T-helper 17 cell (primary cell): ENCODE results near the gene EPHA5. TPM values are rescaled to one million over a fixed set of nuclear protein-coding genes. Genes with fewer than 3 reads are reported as not detected.

Experiments
- ATAC-seq: fragments of 150-1000 bp; cut with Tn5 transposase; 2 replicates; pipeline ENCODE4 v1.10.0; 2021; ENCODE audit warnings: mild to moderate bottlenecking, moderate library complexity
- DNase-seq, 3 donors: peaks; one replicate each; pipeline versions ENCODE4 v3.0.0 to v3.0.0-alpha.2; 2020 to 2021
- H3K9me3 ChIP-seq: one replicate; pipeline ENCODE4 v1.7.0; 2013; ENCODE audit warnings: low read length, mild to moderate bottlenecking; ENCODE audit not compliant: control insufficient read depth, poor library complexity, severe bottlenecking
- H3K27ac Mint-ChIP-seq: one replicate; pipeline ENCODE4 v1.8.0; 2022; ENCODE audit warnings: mild to moderate bottlenecking, moderate library complexity, mixed read lengths
- H3K27me3 Mint-ChIP-seq: one replicate; pipeline ENCODE4 v1.8.0; 2022; ENCODE audit warnings: mixed read lengths
- H3K36me3 Mint-ChIP-seq: one replicate; pipeline ENCODE4 v1.8.0; 2022; ENCODE audit warnings: low read depth, mixed read lengths
- H3K4me1 Mint-ChIP-seq: one replicate; pipeline ENCODE4 v1.8.0; 2022; ENCODE audit warnings: mild to moderate bottlenecking, mixed read lengths
- H3K4me3 Mint-ChIP-seq: one replicate; pipeline ENCODE4 v1.8.0; 2022; ENCODE audit warnings: mild to moderate bottlenecking, moderate library complexity, mixed read lengths
- total RNA-seq, 4 donors: library from RNA in 2 of 4; stranded (reverse) in 2 of 4; gene quantifications; one replicate each; pipeline ENCODE4 v1.2.3 and lab custom pipeline; 2022 to 2026

The EPHA5 gene
- total RNA-seq, 2 donors from 2014 or later, result not detected

DNA sequence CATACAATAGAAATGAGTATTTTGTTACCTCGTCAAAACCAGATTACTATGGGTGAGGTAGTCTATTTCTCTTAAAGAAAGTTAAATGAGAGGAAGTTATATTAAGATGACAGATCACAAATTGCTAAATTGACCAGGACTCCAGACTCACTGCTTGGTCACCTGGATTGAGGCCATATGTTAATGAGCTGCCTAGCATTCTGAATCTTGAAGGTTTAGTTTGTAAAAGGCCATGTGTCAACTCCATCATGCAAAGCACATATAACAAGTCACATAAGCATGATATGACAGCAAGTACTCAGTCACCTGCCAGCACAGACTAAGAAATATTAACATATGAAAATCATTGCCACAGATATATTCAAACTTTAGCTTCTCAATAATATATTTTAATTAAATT is 72.6 kb downstream of the EPHA5 start:
- Mint-ChIP-seq H3K4me1 (no peaks in the 10 kb centered on the region), H3K36me3 (no peaks in the 10 kb centered on the region), H3K27ac (no peak overlapping the region), H3K4me3 (no peak overlapping the region), H3K27me3 (no peaks in the 10 kb centered on the region)
- no peak for ATAC-seq
- DNase-seq, result no peak
- H3K9me3 ChIP-seq, result no peaks in the 10 kb centered on the region

GRCh38 chr4:65592089-65592488 is 78.2 kb downstream of the EPHA5 start:
- H3K4me3 Mint-ChIP-seq, result no peak overlapping the region
- H3K4me1 Mint-ChIP-seq, result no peaks in the 10 kb centered on the region
- no peaks in the 10 kb centered on the region for H3K9me3 ChIP-seq
- DNase-seq (no peak), ATAC-seq (no peak)
- H3K27me3 Mint-ChIP-seq, result no peaks in the 10 kb centered on the region
- H3K36me3 Mint-ChIP-seq, result no peaks in the 10 kb centered on the region
- no peak overlapping the region for H3K27ac Mint-ChIP-seq

GRCh38 chr4:65589921-65590320 is 80.4 kb downstream of the EPHA5 start:
- H3K27ac Mint-ChIP-seq, result no peak overlapping the region
- H3K4me1 Mint-ChIP-seq, result no peaks in the 10 kb centered on the region
- no peaks in the 10 kb centered on the region for H3K9me3 ChIP-seq
- DNase-seq (no peak), ATAC-seq (no peak)
- no peaks in the 10 kb centered on the region for H3K27me3 Mint-ChIP-seq
- no peaks in the 10 kb centered on the region for H3K36me3 Mint-ChIP-seq
- no peak overlapping the region for H3K4me3 Mint-ChIP-seq

DNA sequence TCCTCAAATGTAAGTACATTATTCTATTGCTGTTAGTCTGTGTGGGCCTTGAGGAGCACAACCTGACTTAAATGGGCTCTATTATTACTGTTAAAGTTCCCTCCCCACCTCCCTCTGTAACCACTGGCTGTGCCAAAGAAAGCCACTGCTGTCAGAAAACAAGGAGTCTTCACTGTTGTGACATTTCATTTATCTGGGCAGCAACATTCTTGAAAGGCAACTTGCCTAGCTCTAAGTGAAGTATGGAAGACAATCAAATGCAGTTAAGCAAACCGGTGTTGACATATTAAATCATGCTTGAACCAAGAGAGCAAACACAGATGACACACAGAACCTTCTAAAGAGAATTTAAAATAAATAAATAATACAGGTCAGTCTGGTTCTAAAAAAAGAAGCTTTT is 81.0 kb downstream of the EPHA5 start:
- H3K9me3 ChIP-seq, result no peaks in the 10 kb centered on the region
- no peaks in the 10 kb centered on the region for H3K27me3 Mint-ChIP-seq
- H3K27ac Mint-ChIP-seq, result no peak overlapping the region
- no peaks in the 10 kb centered on the region for H3K4me1 Mint-ChIP-seq
- no peak overlapping the region for H3K4me3 Mint-ChIP-seq
- ATAC-seq, result no peak
- DNase-seq, result no peak
- no peaks in the 10 kb centered on the region for H3K36me3 Mint-ChIP-seq

DNA sequence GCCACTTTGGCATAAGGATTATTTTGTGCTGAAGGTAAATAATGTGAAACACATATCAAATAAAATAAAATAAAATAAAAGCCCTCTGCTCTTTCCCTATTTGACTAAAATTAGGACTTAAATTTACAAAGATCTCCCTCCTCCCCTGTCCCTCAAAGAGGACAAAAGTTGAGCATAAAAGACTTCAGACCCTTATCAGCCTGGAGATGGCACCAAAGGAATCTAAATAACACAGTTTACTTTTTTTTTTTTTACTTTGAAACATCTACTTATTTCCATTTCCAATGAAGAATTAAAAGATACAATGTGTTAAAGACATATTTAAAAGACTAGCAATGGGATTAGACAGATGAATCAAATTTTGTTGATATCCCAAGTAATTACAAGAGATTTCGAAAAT is 89.7 kb downstream of the EPHA5 start:
- ATAC-seq (no peak), DNase-seq (no peak)
- Mint-ChIP-seq H3K27me3 (no peaks in the 10 kb centered on the region), H3K27ac (no peak overlapping the region), H3K36me3 (no peaks in the 10 kb centered on the region), H3K4me1 (no peaks in the 10 kb centered on the region), H3K4me3 (no peak overlapping the region)
- no peaks in the 10 kb centered on the region for H3K9me3 ChIP-seq

DNA sequence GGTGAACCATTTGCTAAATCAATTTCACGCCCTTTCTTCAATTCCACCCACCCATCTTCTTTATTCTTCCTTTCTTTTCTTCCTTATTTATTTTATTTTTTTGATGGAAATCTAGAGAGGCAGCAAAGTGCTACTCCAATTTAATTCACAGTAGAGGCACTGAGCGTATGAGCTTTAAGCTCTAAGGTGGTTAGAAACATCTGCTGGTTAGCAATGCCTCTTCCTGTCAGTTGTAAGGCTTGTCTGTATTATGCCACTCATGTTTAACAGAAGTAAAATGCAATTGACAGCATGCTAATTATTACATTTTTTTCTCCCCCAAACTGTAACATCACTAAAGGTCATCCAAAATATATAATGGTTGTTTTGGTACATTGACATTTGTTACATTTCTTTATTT is 103.8 kb downstream of the EPHA5 start:
- no peaks in the 10 kb centered on the region for H3K4me1 Mint-ChIP-seq
- ATAC-seq (no peak), DNase-seq (no peak)
- no peaks in the 10 kb centered on the region for H3K27me3 Mint-ChIP-seq
- no peak overlapping the region for H3K27ac Mint-ChIP-seq
- no peaks in the 10 kb centered on the region for H3K36me3 Mint-ChIP-seq
- no peak overlapping the region for H3K4me3 Mint-ChIP-seq
- peaks cover 3% of the 10 kb centered on the region for H3K9me3 ChIP-seq

GRCh38 chr4:65561164-65561563 is 109.1 kb downstream of the EPHA5 start:
- H3K27ac Mint-ChIP-seq, result no peak overlapping the region
- H3K27me3 Mint-ChIP-seq, result no peaks in the 10 kb centered on the region
- H3K36me3 Mint-ChIP-seq, result no peaks in the 10 kb centered on the region
- no peak for ATAC-seq
- H3K9me3 ChIP-seq, result no peaks in the 10 kb centered on the region
- H3K4me1 Mint-ChIP-seq, result no peaks in the 10 kb centered on the region
- DNase-seq, result no peak
- H3K4me3 Mint-ChIP-seq, result no peak overlapping the region

GRCh38 chr4:65559270-65559669 is 111.0 kb downstream of the EPHA5 start:
- DNase-seq, result no peak
- H3K9me3 ChIP-seq, result no peaks in the 10 kb centered on the region
- no peak for ATAC-seq
- no peaks in the 10 kb centered on the region for H3K27me3 Mint-ChIP-seq
- no peak overlapping the region for H3K4me3 Mint-ChIP-seq
- no peaks in the 10 kb centered on the region for H3K4me1 Mint-ChIP-seq
- no peak overlapping the region for H3K27ac Mint-ChIP-seq
- no peaks in the 10 kb centered on the region for H3K36me3 Mint-ChIP-seq

GRCh38 chr4:65552057-65552456 is 118.2 kb downstream of the EPHA5 start:
- no peaks in the 10 kb centered on the region for H3K9me3 ChIP-seq
- no peak for DNase-seq
- Mint-ChIP-seq H3K4me1 (no peaks in the 10 kb centered on the region), H3K27me3 (no peaks in the 10 kb centered on the region), H3K27ac (no peak overlapping the region), H3K36me3 (no peaks in the 10 kb centered on the region), H3K4me3 (no peak overlapping the region)
- ATAC-seq, result no peak

DNA sequence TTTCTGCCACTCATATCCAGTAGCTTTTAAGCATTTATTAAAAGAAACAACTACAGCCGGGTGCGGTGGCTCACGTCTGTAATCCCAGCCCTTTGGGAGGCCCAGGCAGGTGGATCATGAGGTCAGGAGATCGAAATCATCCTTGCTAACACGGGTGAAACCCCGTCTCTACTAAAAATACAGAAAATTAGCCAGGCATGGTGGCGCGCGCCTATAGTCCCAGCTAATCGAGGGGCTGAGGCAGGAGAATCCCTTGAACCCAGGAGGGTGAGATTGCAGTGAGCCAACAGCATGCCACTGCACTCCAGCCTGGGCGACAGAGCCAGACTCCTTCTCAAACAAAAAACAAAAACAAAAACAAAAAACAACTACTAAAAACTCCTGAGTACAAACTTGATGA is 119.8 kb downstream of the EPHA5 start:
- ATAC-seq (no peak), DNase-seq (no peak)
- no peaks in the 10 kb centered on the region for H3K9me3 ChIP-seq
- no peak overlapping the region for H3K27ac Mint-ChIP-seq
- H3K27me3 Mint-ChIP-seq, result no peaks in the 10 kb centered on the region
- no peaks in the 10 kb centered on the region for H3K4me1 Mint-ChIP-seq
- no peaks in the 10 kb centered on the region for H3K36me3 Mint-ChIP-seq
- no peak overlapping the region for H3K4me3 Mint-ChIP-seq

- no peaks in the 10 kb centered on the region for H3K27me3 Mint-ChIP-seq
- DNase-seq, result no peak
- H3K27ac Mint-ChIP-seq, result no peak overlapping the region
- no peak for ATAC-seq
- H3K4me3 Mint-ChIP-seq, result no peak overlapping the region
- H3K4me1 Mint-ChIP-seq, result no peaks in the 10 kb centered on the region
- no peaks in the 10 kb centered on the region for H3K9me3 ChIP-seq
- no peaks in the 10 kb centered on the region for H3K36me3 Mint-ChIP-seq
Measured at GRCh38 chr4:65546882-65547416, 123.3 kb downstream of the EPHA5 start.

DNA sequence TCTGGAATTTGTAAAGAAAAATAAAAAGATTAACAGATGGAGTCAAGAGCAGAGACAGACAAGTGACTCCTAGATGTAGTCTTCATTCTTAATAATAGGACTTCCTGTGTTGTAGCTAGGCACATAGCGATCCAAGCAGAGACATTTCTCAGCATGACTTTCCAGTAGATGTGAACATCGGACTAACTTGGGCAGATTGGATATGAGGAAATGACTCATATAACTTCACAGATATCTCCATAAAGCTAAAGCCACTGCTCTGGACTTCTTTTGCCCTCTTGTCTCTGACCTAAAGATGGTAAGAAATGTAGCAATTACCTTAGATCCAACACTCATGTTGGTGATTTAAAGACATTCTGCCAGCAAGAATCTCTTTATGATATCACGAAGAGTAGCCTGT is 131.7 kb downstream of the EPHA5 start:
- no peaks in the 10 kb centered on the region for H3K9me3 ChIP-seq
- H3K4me1 Mint-ChIP-seq, result no peaks in the 10 kb centered on the region
- ATAC-seq (no peak), DNase-seq (no peak)
- no peak overlapping the region for H3K27ac Mint-ChIP-seq
- no peaks in the 10 kb centered on the region for H3K27me3 Mint-ChIP-seq
- no peak overlapping the region for H3K4me3 Mint-ChIP-seq
- no peaks in the 10 kb centered on the region for H3K36me3 Mint-ChIP-seq

DNA sequence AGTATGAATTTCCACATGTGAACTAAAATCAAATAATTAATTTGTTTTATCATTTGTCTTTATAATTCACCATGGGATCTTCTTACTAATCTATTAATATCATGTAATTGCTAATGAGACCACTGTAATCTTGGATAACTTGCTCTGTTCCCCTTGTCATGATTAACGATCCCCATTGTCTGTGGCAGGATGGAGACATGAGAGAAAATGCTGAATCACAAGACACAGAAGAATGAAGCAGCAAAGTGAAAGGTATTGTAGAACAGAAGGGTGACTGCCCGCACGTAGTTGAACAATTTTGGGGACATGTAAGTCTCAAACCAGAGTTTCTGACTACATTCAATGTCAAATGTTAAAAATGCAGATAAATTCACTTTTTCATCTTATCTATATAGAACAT is 135.2 kb downstream of the EPHA5 start:
- Mint-ChIP-seq H3K36me3 (no peaks in the 10 kb centered on the region), H3K27ac (no peak overlapping the region), H3K27me3 (no peaks in the 10 kb centered on the region), H3K4me3 (no peak overlapping the region), H3K4me1 (no peaks in the 10 kb centered on the region)
- H3K9me3 ChIP-seq, result no peaks in the 10 kb centered on the region
- DNase-seq, result no peak
- no peak for ATAC-seq

GRCh38 chr4:65521666-65522065 is 148.6 kb downstream of the EPHA5 start:
- ATAC-seq (no peak), DNase-seq (no peak)
- H3K36me3 Mint-ChIP-seq, result no peaks in the 10 kb centered on the region
- H3K27me3 Mint-ChIP-seq, result no peaks in the 10 kb centered on the region
- H3K4me3 Mint-ChIP-seq, result no peak overlapping the region
- H3K4me1 Mint-ChIP-seq, result no peaks in the 10 kb centered on the region
- no peaks in the 10 kb centered on the region for H3K9me3 ChIP-seq
- H3K27ac Mint-ChIP-seq, result no peak overlapping the region

DNA sequence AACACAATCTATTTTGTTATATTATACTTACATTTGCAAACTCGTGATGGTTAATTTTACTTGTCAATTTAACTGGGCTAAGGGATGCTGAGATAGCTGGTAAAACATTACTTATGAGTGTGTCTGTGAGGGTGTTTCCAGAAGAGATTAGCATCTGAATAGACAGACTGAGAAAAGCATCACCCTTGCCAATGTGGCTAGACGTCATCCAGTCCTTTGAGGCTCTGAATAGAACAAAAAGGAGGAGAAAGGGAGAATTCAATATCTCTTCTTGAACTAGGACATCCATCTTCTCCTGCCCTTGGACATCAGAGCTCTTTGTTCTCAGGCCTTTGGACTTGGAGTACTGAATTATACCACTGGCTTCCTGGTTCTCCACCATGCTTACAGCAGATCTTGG is 154.6 kb downstream of the EPHA5 start:
- no peak overlapping the region for H3K27ac Mint-ChIP-seq
- no peaks in the 10 kb centered on the region for H3K27me3 Mint-ChIP-seq
- no peaks in the 10 kb centered on the region for H3K36me3 Mint-ChIP-seq
- no peak overlapping the region for H3K4me3 Mint-ChIP-seq
- peaks cover 3% of the 10 kb centered on the region for H3K9me3 ChIP-seq
- no peaks in the 10 kb centered on the region for H3K4me1 Mint-ChIP-seq
- DNase-seq (no peak), ATAC-seq (no peak)
